Stimulated activated naive B cell treated with anti-CD40 and anti-IgM and Interleukin-4, amounts not matched to agents 10 μg/mL and 1 μg/mL and 100 μg/mL, for 72 hours (primary cell): ENCODE measurements around the gene ARL5C.

Experiments
- ATAC-seq, 2 donors: fragments of 150-1000 bp; cut with Tn5 transposase; replicated peaks; 2 replicates each; pipeline ENCODE4 v1.10.0; 2021; ENCODE audit warnings: moderate library complexity in 1 of 2
- DNase-seq: peaks from one replicate; pipeline ENCODE4 v3.0.0; 2021
- H3K27ac Mint-ChIP-seq: one replicate; pipeline ENCODE4 v1.8.0; 2022; ENCODE audit warnings: mild to moderate bottlenecking, mixed read lengths
- H3K27me3 Mint-ChIP-seq, 2 donors: one replicate each; pipeline ENCODE4 v1.8.0; 2022; ENCODE audit warnings: mixed read lengths in 2 of 2
- H3K36me3 Mint-ChIP-seq, 2 donors: one replicate each; pipeline ENCODE4 v1.8.0; 2022; ENCODE audit warnings: mixed read lengths in 2 of 2, mild to moderate bottlenecking in 1 of 2
- H3K4me1 Mint-ChIP-seq, 2 donors: one replicate each; pipeline ENCODE4 v1.8.0; 2022; ENCODE audit warnings: mixed read lengths in 2 of 2, mild to moderate bottlenecking in 1 of 2
- H3K4me3 Mint-ChIP-seq, 2 donors: one replicate each; pipeline ENCODE4 v1.8.0; 2022; ENCODE audit warnings: mild to moderate bottlenecking in 2 of 2, mixed read lengths in 2 of 2, moderate library complexity in 1 of 2
- H3K9me3 Mint-ChIP-seq, 2 donors: one replicate each; pipeline ENCODE4 v1.8.0; 2022; ENCODE audit warnings: mixed read lengths in 2 of 2, mild to moderate bottlenecking in 1 of 2

The ARL5C gene

GRCh38 chr17:39150795-39151149 is 15.2 kb downstream of the ARL5C start:
- H3K4me3 Mint-ChIP-seq, result peak overlapping the region; percentile 19 to 46
- H3K4me1 Mint-ChIP-seq, result peaks cover 31 to 40% of the 10 kb centered on the region in 2 donors
- DNase-seq, result no peak
- no peak for ATAC-seq
- H3K9me3 Mint-ChIP-seq, result peaks cover 0 to 3% of the 10 kb centered on the region in 2 donors
- peaks cover 53 to 58% of the 10 kb centered on the region in 2 donors for H3K27me3 Mint-ChIP-seq
- peaks cover 7 to 11% of the 10 kb centered on the region in 2 donors for H3K36me3 Mint-ChIP-seq
- no peak overlapping the region for H3K27ac Mint-ChIP-seq

GRCh38 chr17:39150104-39150634 is 15.8 kb downstream of the ARL5C start:
- H3K27me3 Mint-ChIP-seq, result peaks cover 58 to 63% of the 10 kb centered on the region in 2 donors
- peaks cover 0 to 3% of the 10 kb centered on the region in 2 donors for H3K9me3 Mint-ChIP-seq
- DNase-seq (no peak), ATAC-seq (no peak)
- H3K27ac Mint-ChIP-seq, result no peak overlapping the region
- no peak overlapping the region for H3K4me3 Mint-ChIP-seq
- H3K36me3 Mint-ChIP-seq, result peaks cover 7 to 11% of the 10 kb centered on the region in 2 donors
- peaks cover 31 to 40% of the 10 kb centered on the region in 2 donors for H3K4me1 Mint-ChIP-seq

GRCh38 chr17:39147221-39148185 is 18.5 kb downstream of the ARL5C start:
- ATAC-seq (no peak), DNase-seq (no peak)
- H3K27me3 Mint-ChIP-seq, result peaks cover 48 to 56% of the 10 kb centered on the region in 2 donors

GRCh38 chr17:39146273-39146672 is 19.7 kb downstream of the ARL5C start:
- Mint-ChIP-seq H3K27ac (no peak overlapping the region), H3K36me3 (no peaks in the 10 kb centered on the region), H3K4me1 (peaks cover 7 to 9% of the 10 kb centered on the region in 2 donors), H3K4me3 (no peak overlapping the region), H3K9me3 (no peaks in the 10 kb centered on the region), H3K27me3 (peaks cover 39 to 47% of the 10 kb centered on the region in 2 donors)
- ATAC-seq (no peak), DNase-seq (no peak)

More at GRCh38 chr17:39147221-39148185, 18.5 kb downstream of the ARL5C start:
- no peak overlapping the region for H3K27ac Mint-ChIP-seq
- no peaks in the 10 kb centered on the region for H3K36me3 Mint-ChIP-seq
- H3K4me1 Mint-ChIP-seq, result peaks cover 15 to 17% of the 10 kb centered on the region in 2 donors
- H3K9me3 Mint-ChIP-seq, result no peaks in the 10 kb centered on the region
- H3K4me3 Mint-ChIP-seq, result no peak overlapping the region

- Mint-ChIP-seq H3K27ac (no peak overlapping the region), H3K36me3 (no peaks in the 10 kb centered on the region), H3K4me3 (no peak overlapping the region), H3K27me3 (peaks cover 30 to 36% of the 10 kb centered on the region in 2 donors), H3K9me3 (no peaks in the 10 kb centered on the region), H3K4me1 (peaks cover 0 to under 1% of the 10 kb centered on the region in 2 donors)
- DNase-seq, result no peak
- no peak for ATAC-seq
These were observed 20.8 kb downstream of the ARL5C start for GRCh38 chr17:39145143-39145542.

GRCh38 chr17:39144416-39144840 is 21.5 kb downstream of the ARL5C start:
- Mint-ChIP-seq H3K9me3 (no peaks in the 10 kb centered on the region), H3K36me3 (no peaks in the 10 kb centered on the region), H3K4me1 (no peaks in the 10 kb centered on the region), H3K4me3 (no peak overlapping the region), H3K27me3 (peaks cover 23 to 29% of the 10 kb centered on the region in 2 donors), H3K27ac (no peak overlapping the region)
- ATAC-seq (no peak), DNase-seq (no peak)

- no peak overlapping the region for H3K4me3 Mint-ChIP-seq
- DNase-seq (no peak), ATAC-seq (no peak)
- no peaks in the 10 kb centered on the region for H3K9me3 Mint-ChIP-seq
- peaks cover 16 to 22% of the 10 kb centered on the region in 2 donors for H3K27me3 Mint-ChIP-seq
- no peaks in the 10 kb centered on the region for H3K36me3 Mint-ChIP-seq
- no peaks in the 10 kb centered on the region for H3K4me1 Mint-ChIP-seq
- no peak overlapping the region for H3K27ac Mint-ChIP-seq
These were observed 22.3 kb downstream of the ARL5C start for GRCh38 chr17:39143552-39144093.

GRCh38 chr17:39141915-39142664 is 23.9 kb downstream of the ARL5C start:
- H3K9me3 Mint-ChIP-seq, result no peaks in the 10 kb centered on the region
- H3K4me1 Mint-ChIP-seq, result no peaks in the 10 kb centered on the region
- no peak overlapping the region for H3K4me3 Mint-ChIP-seq
- DNase-seq, result no peak
- no peak overlapping the region for H3K27ac Mint-ChIP-seq
- ATAC-seq, result no peak
- H3K27me3 Mint-ChIP-seq, result peaks cover 7 to 12% of the 10 kb centered on the region in 2 donors
- H3K36me3 Mint-ChIP-seq, result no peaks in the 10 kb centered on the region

GRCh38 chr17:39141294-39141693 is 24.7 kb downstream of the ARL5C start:
- no peaks in the 10 kb centered on the region for H3K4me1 Mint-ChIP-seq
- no peak overlapping the region for H3K4me3 Mint-ChIP-seq
- H3K9me3 Mint-ChIP-seq, result no peaks in the 10 kb centered on the region
- no peak overlapping the region for H3K27ac Mint-ChIP-seq
- ATAC-seq, result no peak
- no peaks in the 10 kb centered on the region for H3K36me3 Mint-ChIP-seq
- no peak for DNase-seq
- H3K27me3 Mint-ChIP-seq, result peaks cover 6 to 11% of the 10 kb centered on the region in 2 donors

GRCh38 chr17:39139561-39139960 is 26.4 kb downstream of the ARL5C start:
- peaks cover 0 to 6% of the 10 kb centered on the region in 2 donors for H3K27me3 Mint-ChIP-seq
- no peak for ATAC-seq
- no peak for DNase-seq
- no peaks in the 10 kb centered on the region for H3K36me3 Mint-ChIP-seq
- no peaks in the 10 kb centered on the region for H3K9me3 Mint-ChIP-seq
- peak overlapping the region; percentile 32 for H3K27ac Mint-ChIP-seq
- H3K4me3 Mint-ChIP-seq, result no peak overlapping the region
- no peaks in the 10 kb centered on the region for H3K4me1 Mint-ChIP-seq

GRCh38 chr17:39139161-39139511 is 26.8 kb downstream of the ARL5C start:
- no peaks in the 10 kb centered on the region for H3K9me3 Mint-ChIP-seq

GRCh38 chr17:39138431-39139160 is 27.4 kb downstream of the ARL5C start:
- H3K4me1 Mint-ChIP-seq, result no peaks in the 10 kb centered on the region
- no peak for ATAC-seq

More at GRCh38 chr17:39139161-39139511, 26.8 kb downstream of the ARL5C start:
- Mint-ChIP-seq H3K27me3 (peaks cover 0 to 6% of the 10 kb centered on the region in 2 donors), H3K36me3 (no peaks in the 10 kb centered on the region), H3K27ac (no peak overlapping the region), H3K4me1 (no peaks in the 10 kb centered on the region), H3K4me3 (no peak overlapping the region)
- DNase-seq, result no peak
- ATAC-seq, result no peak

GRCh38 chr17:39134878-39135277 is 31.1 kb downstream of the ARL5C start:
- DNase-seq (no peak), ATAC-seq (no peak)
- Mint-ChIP-seq H3K36me3 (no peaks in the 10 kb centered on the region), H3K27me3 (peaks cover 5 to 6% of the 10 kb centered on the region in 2 donors), H3K27ac (no peak overlapping the region), H3K4me3 (no peak overlapping the region), H3K9me3 (no peaks in the 10 kb centered on the region), H3K4me1 (no peaks in the 10 kb centered on the region)

More at GRCh38 chr17:39138431-39139160, 27.4 kb downstream of the ARL5C start:
- no peak for DNase-seq
- Mint-ChIP-seq H3K27me3 (peaks cover 0 to under 1% of the 10 kb centered on the region in 2 donors), H3K36me3 (no peaks in the 10 kb centered on the region), H3K27ac (no peak overlapping the region), H3K4me3 (no peak overlapping the region), H3K9me3 (no peaks in the 10 kb centered on the region)
